ENCODE data around the gene GBX1.
A peak's percentile ranks its signal among the peaks of the same experiment; 100 is the strongest.

Gene GBX1

DNA sequence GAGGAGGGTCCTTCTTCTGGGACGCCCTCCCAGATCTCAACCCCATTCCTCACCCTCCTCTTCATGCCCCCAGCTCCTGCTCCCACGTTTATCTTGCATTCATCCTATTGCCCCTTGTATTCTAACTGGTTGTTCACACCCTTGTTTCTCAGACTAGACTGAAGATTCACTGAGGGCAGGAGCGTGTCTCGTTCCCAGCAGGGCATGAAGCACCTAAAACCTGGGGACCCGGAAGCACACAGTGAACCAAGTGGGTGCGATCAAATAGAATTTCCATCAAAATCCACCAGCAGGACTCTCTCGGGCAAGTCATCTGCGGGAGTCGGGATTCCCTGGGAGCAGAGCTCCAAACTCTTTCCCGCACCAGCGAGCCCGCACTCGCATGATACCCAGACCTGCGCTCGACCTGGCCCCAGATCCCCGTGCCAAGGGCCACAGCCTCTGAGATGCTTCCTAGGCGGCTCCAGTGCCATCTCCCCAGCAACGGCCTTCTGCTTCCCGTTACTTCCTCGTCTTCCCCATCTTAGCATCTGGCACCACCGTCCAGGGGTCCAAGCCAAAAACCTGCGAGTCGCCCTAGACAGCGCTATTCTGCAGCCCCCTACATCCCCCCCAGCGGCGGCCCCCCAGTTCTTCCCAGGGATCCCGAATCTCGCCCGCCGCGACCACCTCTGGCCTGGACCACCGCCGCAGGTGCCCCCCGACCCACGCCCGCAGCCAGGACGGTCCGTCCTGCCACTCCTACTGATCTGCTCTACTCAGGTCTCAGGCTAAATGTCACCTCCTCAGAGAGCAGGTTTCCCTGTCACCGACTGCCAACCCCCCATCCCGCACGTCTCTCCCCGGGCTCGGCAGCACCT, 6.1 kb upstream of the GBX1 start:
- DNase-seq (ENCODE audit: low spot score) = no peak

DNA sequence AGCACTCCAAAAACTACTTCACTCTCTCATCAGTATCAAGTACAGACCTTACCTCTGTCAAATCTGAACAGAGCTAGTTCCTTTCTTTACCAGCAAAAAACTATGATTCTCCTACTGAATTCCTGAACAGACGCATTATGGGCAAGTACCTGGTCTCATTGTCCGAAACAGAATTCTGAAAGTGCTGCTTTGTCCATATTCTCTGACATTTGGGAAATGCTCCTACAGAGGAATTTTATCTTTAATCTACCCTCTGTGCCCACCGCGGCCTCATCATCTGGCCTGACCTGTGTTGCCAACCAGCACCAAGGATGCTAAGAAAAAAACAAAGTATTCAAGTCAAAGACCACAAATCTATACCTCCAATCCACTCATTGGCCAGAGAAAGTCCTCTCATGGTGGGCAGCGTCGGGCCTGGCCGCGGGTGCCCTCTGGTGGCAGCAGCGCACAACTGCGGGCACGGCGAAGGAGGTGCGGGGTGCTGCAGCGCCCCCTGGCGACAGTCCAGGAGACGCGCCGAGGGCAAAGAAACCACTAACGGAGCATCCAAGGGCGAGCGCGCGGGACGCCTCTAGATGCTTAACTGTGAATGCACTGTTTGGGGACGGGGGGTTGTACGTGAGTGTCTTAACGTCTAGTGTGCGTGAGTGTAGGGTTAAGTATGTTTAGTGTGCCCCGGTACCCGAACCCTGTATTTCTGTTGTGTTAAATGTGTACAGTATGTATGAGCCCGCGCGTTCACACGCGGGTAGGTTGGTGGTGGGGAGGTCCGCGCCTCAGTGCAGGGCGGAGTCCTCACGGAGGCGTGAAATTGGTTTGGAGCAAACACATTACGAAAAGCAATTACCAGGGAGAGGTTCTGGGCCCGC, 5.0 kb upstream of the GBX1 start:
- peak; percentile 77 for DNase-seq (ENCODE audit: low spot score)

GRCh38 chr7:151168787-151169162, 1.3 kb upstream of the GBX1 start:
- no peak for DNase-seq (ENCODE audit: low spot score)

- no peak for DNase-seq (ENCODE audit: low spot score)
These were observed 701 bp upstream of the GBX1 start for GRCh38 chr7:151168003-151168786.

GRCh38 chr7:151166629-151167196, 781 bp downstream of the GBX1 start:
- DNase-seq (ENCODE audit: low spot score) = no peak

GRCh38 chr7:151161757-151162156, 5.7 kb downstream of the GBX1 start:
- DNase-seq (ENCODE audit: low spot score) = no peak

DNA sequence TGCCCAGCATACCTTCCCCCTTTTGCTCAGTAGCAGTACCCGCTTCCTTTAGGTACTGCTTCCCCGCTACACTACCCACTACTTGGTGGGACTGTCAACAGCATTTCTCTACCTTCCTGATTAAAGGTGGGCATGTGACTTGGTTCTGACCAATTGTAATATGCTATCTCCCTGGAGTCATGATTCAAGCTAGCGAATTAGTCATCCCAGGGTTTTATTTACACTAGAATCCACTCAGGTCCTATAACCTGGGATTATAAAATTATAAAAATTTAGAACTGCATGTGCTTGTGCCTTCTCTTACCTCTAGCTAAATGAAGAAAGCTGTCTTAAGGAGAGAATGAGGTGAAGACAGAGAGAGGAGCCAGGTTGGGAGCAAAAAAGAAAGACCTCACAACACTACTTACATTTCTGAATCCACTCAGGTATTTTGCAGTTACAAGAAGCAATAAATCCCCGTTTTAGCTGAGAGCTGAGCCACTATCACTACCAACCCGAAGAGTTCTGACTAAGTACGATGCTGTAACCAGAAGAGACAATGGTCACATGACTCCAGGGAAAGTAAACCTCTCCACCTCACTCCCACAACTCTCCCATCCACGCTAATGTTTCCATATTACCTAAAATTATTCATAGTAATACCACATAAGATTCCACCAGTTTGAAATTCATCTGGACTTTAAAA, 9.7 kb downstream of the GBX1 start:
- no peak for DNase-seq (ENCODE audit: low spot score)

GRCh38 chr7:151152643-151153513, 14.6 kb downstream of the GBX1 start:
- no peak for DNase-seq (ENCODE audit: low spot score)

- DNase-seq (ENCODE audit: low spot score) = no peak
These were observed 17.1 kb downstream of the GBX1 start for GRCh38 chr7:151150388-151150787.

DNA sequence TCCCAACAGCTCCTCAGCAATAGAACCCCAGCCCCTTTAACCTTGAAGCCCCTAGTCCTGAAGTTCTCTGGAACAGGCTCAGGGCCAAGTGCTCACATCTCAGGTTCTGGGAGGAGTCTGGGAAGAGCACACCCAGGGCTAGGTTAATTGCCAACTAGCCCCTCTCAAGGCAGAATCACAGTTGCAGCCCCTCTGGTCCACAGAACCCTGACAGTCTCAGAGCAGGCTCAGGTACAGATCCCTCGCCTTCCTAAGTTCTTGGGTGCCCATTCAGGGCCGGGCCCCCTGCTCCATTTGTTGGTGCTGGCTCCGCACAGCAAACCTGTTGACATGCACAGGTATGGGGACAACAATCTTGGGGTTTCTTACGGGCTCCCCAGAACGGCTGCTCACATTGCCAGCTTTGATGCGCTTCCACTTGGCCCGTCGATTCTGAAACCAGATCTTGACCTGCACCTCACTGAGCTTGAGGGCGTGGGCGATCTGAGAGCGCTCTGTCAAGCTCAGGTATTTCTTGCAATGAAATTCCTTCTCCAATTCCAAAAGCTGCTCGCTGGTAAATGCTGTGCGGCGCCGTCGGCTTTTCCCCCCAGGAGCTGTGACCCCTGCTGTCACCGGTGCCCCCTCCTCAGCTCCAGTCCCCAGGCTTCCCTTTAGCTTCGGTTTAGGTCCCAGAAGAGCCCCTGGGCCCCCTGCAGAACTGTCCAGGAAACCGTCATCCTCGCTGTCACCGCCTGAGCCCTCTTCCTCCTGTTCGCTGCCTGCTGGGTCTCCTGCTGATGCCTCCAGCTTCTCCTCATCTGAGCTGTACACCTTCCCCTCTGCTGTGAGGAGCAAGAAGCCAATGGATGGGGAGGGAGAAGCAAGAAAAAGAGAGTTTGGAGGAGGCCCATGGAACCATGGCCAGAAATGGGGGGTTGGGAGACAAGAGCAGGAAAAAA, 18.9 kb downstream of the GBX1 start:
- no peak for DNase-seq (ENCODE audit: low spot score)

GRCh38 chr7:151146761-151147160, 20.7 kb downstream of the GBX1 start:
- DNase-seq (ENCODE audit: low spot score) = no peak

GRCh38 chr7:151144387-151144786, 23.1 kb downstream of the GBX1 start:
- DNase-seq (ENCODE audit: low spot score) = no peak

GRCh38 chr7:151143261-151144015, 24.1 kb downstream of the GBX1 start:
- DNase-seq (ENCODE audit: low spot score) = no peak

GRCh38 chr7:151142686-151143040, 24.8 kb downstream of the GBX1 start:
- DNase-seq (ENCODE audit: low spot score) = no peak

DNA sequence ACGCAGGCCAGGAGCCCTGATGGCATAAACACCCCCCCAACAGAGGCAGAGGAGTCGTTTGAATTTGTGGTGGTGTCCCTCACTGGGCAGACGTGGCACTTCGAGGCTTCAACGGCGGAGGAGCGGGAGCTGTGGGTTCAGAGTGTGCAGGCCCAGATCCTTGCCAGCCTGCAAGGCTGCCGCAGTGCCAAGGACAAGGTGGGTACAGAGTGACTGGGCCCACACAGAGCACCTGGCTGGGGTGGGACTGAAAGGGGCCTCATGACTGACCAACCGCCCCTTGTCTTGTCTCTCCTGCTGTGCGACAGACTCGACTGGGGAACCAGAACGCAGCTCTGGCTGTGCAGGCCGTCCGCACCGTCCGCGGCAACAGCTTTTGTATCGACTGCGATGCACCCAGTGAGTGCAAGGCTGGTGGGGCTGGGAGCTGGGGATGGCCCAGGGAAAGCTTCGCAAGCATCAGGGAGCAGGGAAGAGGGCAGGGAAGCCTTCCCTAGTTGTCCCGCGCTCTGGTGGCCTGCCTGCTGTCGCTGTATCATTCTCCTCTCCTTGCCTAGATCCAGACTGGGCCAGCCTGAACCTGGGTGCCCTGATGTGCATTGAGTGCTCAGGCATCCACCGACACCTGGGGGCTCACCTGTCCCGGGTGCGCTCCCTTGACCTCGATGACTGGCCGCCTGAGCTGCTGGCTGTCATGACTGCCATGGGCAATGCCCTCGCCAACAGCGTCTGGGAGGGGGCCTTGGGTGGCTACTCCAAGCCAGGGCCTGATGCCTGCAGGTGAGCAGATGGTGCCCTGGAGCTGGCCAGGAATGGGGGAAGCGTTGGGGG, 25.4 kb downstream of the GBX1 start:
- no peak for DNase-seq (ENCODE audit: low spot score)

DNA sequence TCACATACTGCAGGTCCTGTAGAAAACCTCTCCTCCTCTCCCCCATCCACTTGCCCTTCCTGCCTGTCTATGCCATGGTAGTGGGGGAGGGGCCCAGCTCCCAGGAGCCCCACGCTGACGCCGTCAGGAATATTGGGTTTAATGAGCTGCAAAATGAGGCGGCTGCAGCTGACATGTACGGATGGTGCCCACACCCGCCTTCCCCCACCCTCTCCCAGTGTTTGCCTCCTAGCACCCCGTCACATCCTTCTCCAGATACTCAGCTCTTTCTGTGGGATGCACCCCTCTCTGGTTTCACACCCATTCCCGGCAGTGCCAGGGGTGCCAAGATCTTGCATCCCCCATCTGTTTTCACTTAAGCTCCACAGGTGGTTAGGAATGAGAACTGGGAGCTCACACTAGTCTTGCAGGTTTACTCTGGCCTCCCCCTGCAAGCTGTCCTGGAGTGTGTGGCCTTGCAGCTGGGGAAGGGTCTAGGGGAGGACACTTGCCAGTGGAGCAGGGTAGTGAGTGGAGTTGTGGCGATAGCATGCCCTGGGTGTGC, 26.1 kb downstream of the GBX1 start:
- DNase-seq (ENCODE audit: low spot score) = no peak

GRCh38 chr7:151140826-151141225, 26.7 kb downstream of the GBX1 start:
- DNase-seq (ENCODE audit: low spot score) = no peak
